HepG2 (cell line): ENCODE measurements around the gene MMD2. TPM values are rescaled to one million over a fixed set of nuclear protein-coding genes. Genes with fewer than 3 reads are reported as not detected.

Experiments used
- ETV5 ChIP-seq: IDR thresholded peaks from 2 replicates; pipeline ENCODE4 v1.6.1; 2018; ENCODE audit warnings: missing biosample characterization, missing genetic modification reagents, inconsistent platforms, borderline replicate concordance
- HIVEP1 ChIP-seq: sonication (generic); formaldehyde crosslinking; IDR thresholded peaks from 2 replicates; pipeline ENCODE4 v1.4.0; 2020; ENCODE audit warnings: mild to moderate bottlenecking, missing genetic modification reagents
- HOXA3 ChIP-seq: sonication (generic); formaldehyde crosslinking; IDR thresholded peaks from 2 replicates; pipeline ENCODE4 v1.5.0; 2020; ENCODE audit warnings: missing genetic modification reagents
- KLF11 ChIP-seq: IDR thresholded peaks from 2 replicates; pipeline ENCODE4 v1.6.1; 2016; ENCODE audit warnings: missing compliant biosample characterization
- MEF2D ChIP-seq: sonication (generic); formaldehyde crosslinking; IDR thresholded peaks from 2 replicates; pipeline ENCODE4 v1.5.1; 2020; ENCODE audit warnings: mild to moderate bottlenecking, missing genetic modification reagents
- MIER2 ChIP-seq: IDR thresholded peaks from 2 replicates; pipeline ENCODE4 v1.6.1; 2016; ENCODE audit warnings: missing biosample characterization, missing genetic modification reagents
- NRL ChIP-seq: sonication (generic); formaldehyde crosslinking; IDR thresholded peaks from 2 replicates; pipeline ENCODE4 v1.5.0; 2020; ENCODE audit warnings: missing genetic modification reagents, mild to moderate bottlenecking, moderate library complexity, borderline replicate concordance
- PHF5A ChIP-seq: IDR thresholded peaks from one replicate; pipeline ENCODE4 v1.6.1; 2018; ENCODE audit warnings: low read depth, missing genetic modification reagents; ENCODE audit not compliant: unreplicated experiment
- PLRG1 ChIP-seq: fragments of 450-650 bp; conservative IDR thresholded peaks from 2 replicates; pipeline ENCODE4 v1.6.1; 2016
- SAP130 ChIP-seq: IDR thresholded peaks from 2 replicates; pipeline ENCODE4 v1.6.1; 2016; ENCODE audit warnings: low read depth
- SMC3 ChIP-seq: IDR thresholded peaks from 2 replicates; pipeline ENCODE4 v1.6.1; 2011; ENCODE audit warnings: low read length, improper control_type of control experiment
- SOX6 ChIP-seq, 2 experiments: fragments of 450-650 bp in 1 of 2; sonication (generic) in 1 of 2; formaldehyde crosslinking in 1 of 2; IDR thresholded peaks; 2 replicates each; pipeline versions ENCODE4 v1.4.0 to v1.6.1; 2017 to 2020; ENCODE audit warnings: antibody characterized with exemption in 1 of 2, mild to moderate bottlenecking in 1 of 2, missing genetic modification reagents in 1 of 2
- SRF ChIP-seq: IDR thresholded peaks from 2 replicates; pipeline ENCODE4 v1.6.1; 2011; ENCODE audit warnings: mild to moderate bottlenecking, low read depth, low read length, moderate library complexity
- SRSF9 ChIP-seq: fragments of 200-400 bp; formaldehyde crosslinking; IDR thresholded peaks from 2 replicates; pipeline ENCODE4 v1.6.1; 2018; ENCODE audit warnings: borderline replicate concordance, mild to moderate bottlenecking, low read depth, low read length; ENCODE audit not compliant: insufficient read depth, poor library complexity, severe bottlenecking
- STAG1 ChIP-seq: sonication (generic); formaldehyde crosslinking; IDR thresholded peaks from 2 replicates; pipeline ENCODE4 v1.4.0; 2020; ENCODE audit warnings: missing genetic modification reagents
- TAF15 ChIP-seq: fragments of 200-400 bp; formaldehyde crosslinking; IDR thresholded peaks from one replicate; pipeline ENCODE4 v1.6.1; 2018; ENCODE audit warnings: mild to moderate bottlenecking, low read depth, low read length; ENCODE audit not compliant: poor library complexity, severe bottlenecking
- TRIM24 ChIP-seq: sonication (generic); formaldehyde crosslinking; IDR thresholded peaks from 2 replicates; pipeline ENCODE4 v1.8.0; 2022; ENCODE audit warnings: mild to moderate bottlenecking, missing genetic modification reagents
- ZBTB3 ChIP-seq: sonication (generic); formaldehyde crosslinking; IDR thresholded peaks from 2 replicates; pipeline ENCODE4 v1.4.0; 2020; ENCODE audit warnings: low read depth, mild to moderate bottlenecking, moderate library complexity, missing genetic modification reagents, borderline replicate concordance
- ZNF30 ChIP-seq: sonication (generic); formaldehyde crosslinking; IDR thresholded peaks from 2 replicates; pipeline ENCODE4 v1.5.0; 2020; ENCODE audit warnings: mild to moderate bottlenecking, missing genetic modification reagents
- ZNF550 ChIP-seq: sonication (generic); formaldehyde crosslinking; IDR thresholded peaks from 2 replicates; pipeline ENCODE4 v1.4.0; 2020; ENCODE audit warnings: mild to moderate bottlenecking, missing genetic modification reagents, borderline replicate concordance
- ZNF577 ChIP-seq: sonication (generic); formaldehyde crosslinking; IDR thresholded peaks from 2 replicates; pipeline ENCODE4 v1.4.0; 2020; ENCODE audit warnings: mild to moderate bottlenecking, low read depth, missing genetic modification reagents, borderline replicate concordance
- ZNF678 ChIP-seq: sonication (generic); formaldehyde crosslinking; IDR thresholded peaks from 2 replicates; pipeline ENCODE4 v1.4.0; 2020; ENCODE audit warnings: mild to moderate bottlenecking, missing genetic modification reagents
- ZNF839 ChIP-seq: sonication (generic); formaldehyde crosslinking; IDR thresholded peaks from 2 replicates; pipeline ENCODE4 v1.4.0; 2020; ENCODE audit warnings: missing genetic modification reagents, mild to moderate bottlenecking, borderline replicate concordance
- polyA plus RNA-seq, 8 experiments: library from polyadenylated mRNA; depleted of rRNA in 3 of 8; stranded (reverse) in 7 of 8; unstranded in 1 of 8; fragments of >200 nt; fragmentation: Illumina TruSeq in 4 of 8; extraction: Trizol in 4 of 8; gene quantifications; 2 replicates each; pipeline versions ENCODE4 v1.2.1 to v1.2.3, GENCODE V29; 2011 to 2016; ENCODE audit warnings: low read depth in 4 of 8, missing spikeins in 1 of 8, mixed read lengths in 1 of 8; ENCODE audit not compliant: insufficient read depth in 1 of 8
- total RNA-seq, 5 experiments: library from RNA; depleted of rRNA; stranded (reverse); fragments of >200 nt; fragmentation: Illumina TruSeq; extraction: Trizol; gene quantifications; 2 replicates each; pipeline ENCODE4 v1.2.3, GENCODE V29; 2016; ENCODE audit warnings: low read depth in 1 of 5
- TF ChIP-seq, protein P1 (sequence below): sonication (generic); formaldehyde crosslinking; IDR thresholded peaks from 2 replicates; pipeline ENCODE4 v1.8.0; 2022; ENCODE audit warnings: mild to moderate bottlenecking, missing genetic modification reagents; ENCODE audit not compliant: insufficient replicate concordance
- TF ChIP-seq, protein P2 (sequence below): sonication (generic); formaldehyde crosslinking; IDR thresholded peaks from 2 replicates; pipeline ENCODE4 v1.4.0; 2020; ENCODE audit warnings: mild to moderate bottlenecking, missing genetic modification reagents, borderline replicate concordance

The MMD2 gene
- total and polyA plus RNA-seq, 2 of the 13 experiments (the other 11 are each of a cell fraction or from before 2014, with no cell fraction given): not detected

DNA sequence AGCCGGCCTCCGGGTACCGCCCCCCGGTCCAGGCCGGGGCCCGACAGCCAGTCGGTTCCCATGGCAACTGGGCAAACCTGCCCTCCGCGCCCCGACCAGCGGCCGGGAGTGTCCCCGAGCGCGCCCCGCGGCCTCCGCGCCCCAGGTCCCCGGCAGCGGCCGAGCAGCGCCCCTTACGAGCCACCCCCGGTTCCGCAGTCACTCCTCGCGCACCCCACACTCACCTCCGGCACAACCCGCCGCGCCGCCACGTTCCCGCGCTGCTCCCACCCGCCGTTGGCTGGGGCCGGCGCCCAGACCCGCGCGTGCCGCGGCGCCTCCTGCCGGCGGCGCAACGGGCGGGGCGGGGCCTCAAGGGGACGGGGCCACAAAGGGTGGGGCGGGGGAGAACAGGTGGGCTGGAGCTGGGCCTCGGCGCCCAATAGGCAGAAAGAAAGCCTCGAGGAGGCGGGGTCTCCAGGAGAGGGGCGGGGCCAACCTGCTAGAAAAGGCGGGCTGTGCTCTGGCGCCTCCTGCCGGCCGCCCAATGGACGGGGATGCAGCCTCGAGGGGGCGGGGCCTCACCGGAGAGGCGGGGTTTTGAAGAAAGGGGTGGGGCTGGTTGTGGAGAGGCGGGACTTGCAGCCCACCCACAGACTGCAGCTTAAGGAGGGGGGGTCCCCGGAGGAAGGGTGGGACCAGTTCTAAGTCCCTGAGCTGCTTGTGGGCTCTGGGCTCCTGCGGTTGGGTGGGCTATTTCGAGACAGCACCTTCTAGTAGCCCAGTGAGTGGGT, 75.4 kb downstream of the MMD2 start, which contains the start of gene RADIL (continued):
- TF ChIP-seq ETV5 (no peak), TAF15 (no peak), ZNF30 (CRISPR knock-in tag) (no peak), HOXA3 (CRISPR knock-in tag) (peak; percentile 38; the same call in 1 of the 2 replicates), MEF2D (CRISPR knock-in tag) (no peak), ZNF839 (CRISPR knock-in tag) (no peak), PLRG1 (no peak), ZNF550 (CRISPR knock-in tag) (no peak), MIER2 (CRISPR knock-in tag) (no peak), KLF11 (CRISPR knock-in tag) (no peak), SRSF9 (no peak), ZNF577 (CRISPR knock-in tag) (no peak), PHF5A (CRISPR knock-in tag) (no peak), STAG1 (peak; percentile 65), SRF (0 out of 2 replicates have a peak, but pooled peaks have one; percentile 52), TRIM24 (CRISPR knock-in tag) (no peak), HIVEP1 (CRISPR knock-in tag) (no peak), ZNF678 (CRISPR knock-in tag) (no peak), NRL (CRISPR knock-in tag) (no peak), SMC3 (peak; percentile 6; the same call in 1 of the 2 replicates), SOX6 (IDR thresholded peaks at IDR 0.05) (no peak), SOX6 (CRISPR knock-in tag; IDR thresholded peaks at IDR 0.05) (no peak), SAP130 (CRISPR knock-in tag) (peak; percentile 35; the same call in 1 of the 2 replicates), ZBTB3 (CRISPR knock-in tag) (no peak)
- TF ChIP-seq, protein P1, sequence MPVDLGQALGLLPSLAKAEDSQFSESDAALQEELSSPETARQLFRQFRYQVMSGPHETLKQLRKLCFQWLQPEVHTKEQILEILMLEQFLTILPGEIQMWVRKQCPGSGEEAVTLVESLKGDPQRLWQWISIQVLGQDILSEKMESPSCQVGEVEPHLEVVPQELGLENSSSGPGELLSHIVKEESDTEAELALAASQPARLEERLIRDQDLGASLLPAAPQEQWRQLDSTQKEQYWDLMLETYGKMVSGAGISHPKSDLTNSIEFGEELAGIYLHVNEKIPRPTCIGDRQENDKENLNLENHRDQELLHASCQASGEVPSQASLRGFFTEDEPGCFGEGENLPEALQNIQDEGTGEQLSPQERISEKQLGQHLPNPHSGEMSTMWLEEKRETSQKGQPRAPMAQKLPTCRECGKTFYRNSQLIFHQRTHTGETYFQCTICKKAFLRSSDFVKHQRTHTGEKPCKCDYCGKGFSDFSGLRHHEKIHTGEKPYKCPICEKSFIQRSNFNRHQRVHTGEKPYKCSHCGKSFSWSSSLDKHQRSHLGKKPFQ (CRISPR knock-in tag): no peak
- TF ChIP-seq, protein P2, sequence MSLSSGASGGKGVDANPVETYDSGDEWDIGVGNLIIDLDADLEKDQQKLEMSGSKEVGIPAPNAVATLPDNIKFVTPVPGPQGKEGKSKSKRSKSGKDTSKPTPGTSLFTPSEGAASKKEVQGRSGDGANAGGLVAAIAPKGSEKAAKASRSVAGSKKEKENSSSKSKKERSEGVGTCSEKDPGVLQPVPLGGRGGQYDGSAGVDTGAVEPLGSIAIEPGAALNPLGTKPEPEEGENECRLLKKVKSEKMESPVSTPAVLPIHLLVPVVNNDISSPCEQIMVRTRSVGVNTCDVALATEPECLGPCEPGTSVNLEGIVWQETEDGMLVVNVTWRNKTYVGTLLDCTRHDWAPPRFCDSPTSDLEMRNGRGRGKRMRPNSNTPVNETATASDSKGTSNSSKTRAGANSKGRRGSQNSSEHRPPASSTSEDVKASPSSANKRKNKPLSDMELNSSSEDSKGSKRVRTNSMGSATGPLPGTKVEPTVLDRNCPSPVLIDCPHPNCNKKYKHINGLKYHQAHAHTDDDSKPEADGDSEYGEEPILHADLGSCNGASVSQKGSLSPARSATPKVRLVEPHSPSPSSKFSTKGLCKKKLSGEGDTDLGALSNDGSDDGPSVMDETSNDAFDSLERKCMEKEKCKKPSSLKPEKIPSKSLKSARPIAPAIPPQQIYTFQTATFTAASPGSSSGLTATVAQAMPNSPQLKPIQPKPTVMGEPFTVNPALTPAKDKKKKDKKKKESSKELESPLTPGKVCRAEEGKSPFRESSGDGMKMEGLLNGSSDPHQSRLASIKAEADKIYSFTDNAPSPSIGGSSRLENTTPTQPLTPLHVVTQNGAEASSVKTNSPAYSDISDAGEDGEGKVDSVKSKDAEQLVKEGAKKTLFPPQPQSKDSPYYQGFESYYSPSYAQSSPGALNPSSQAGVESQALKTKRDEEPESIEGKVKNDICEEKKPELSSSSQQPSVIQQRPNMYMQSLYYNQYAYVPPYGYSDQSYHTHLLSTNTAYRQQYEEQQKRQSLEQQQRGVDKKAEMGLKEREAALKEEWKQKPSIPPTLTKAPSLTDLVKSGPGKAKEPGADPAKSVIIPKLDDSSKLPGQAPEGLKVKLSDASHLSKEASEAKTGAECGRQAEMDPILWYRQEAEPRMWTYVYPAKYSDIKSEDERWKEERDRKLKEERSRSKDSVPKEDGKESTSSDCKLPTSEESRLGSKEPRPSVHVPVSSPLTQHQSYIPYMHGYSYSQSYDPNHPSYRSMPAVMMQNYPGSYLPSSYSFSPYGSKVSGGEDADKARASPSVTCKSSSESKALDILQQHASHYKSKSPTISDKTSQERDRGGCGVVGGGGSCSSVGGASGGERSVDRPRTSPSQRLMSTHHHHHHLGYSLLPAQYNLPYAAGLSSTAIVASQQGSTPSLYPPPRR (CRISPR knock-in tag): no peak
